Endothelial cell of umbilical vein (primary cell): Measurements from ENCODE around the gene RGS7.

ENCODE experiments used
- EZH2 ChIP-seq: IDR thresholded peaks from 2 replicates; pipeline ENCODE4 v1.6.1; 2012; ENCODE audit warnings: borderline replicate concordance, low read depth, mild to moderate bottlenecking, moderate library complexity, low read length, inconsistent platforms; ENCODE audit not compliant: severe bottlenecking
- POLR2A ChIP-seq: IDR thresholded peaks from 2 replicates; pipeline ENCODE4 v1.6.1; 2012; ENCODE audit warnings: low read depth, mild to moderate bottlenecking, control low read depth, low read length
- POLR2AphosphoS5 ChIP-seq: IDR thresholded peaks from 2 replicates; pipeline ENCODE4 v1.6.1; 2012; ENCODE audit warnings: low read depth, mild to moderate bottlenecking, control low read depth, low read length, moderate library complexity; ENCODE audit not compliant: insufficient read depth
- TF ChIP-seq, protein P1 (sequence below), 2 donors: IDR thresholded peaks; 1 replicate in 1 of 2; 2 replicates in 1 of 2; pipeline ENCODE4 v1.5.1; 2011; ENCODE audit warnings: low read length in 2 of 2, mild to moderate bottlenecking in 2 of 2, moderate library complexity in 2 of 2, control low read depth in 1 of 2, inconsistent platforms in 1 of 2, low read depth in 1 of 2; ENCODE audit not compliant: insufficient read depth in 1 of 2; ENCODE audit errors: extremely low read depth in 1 of 2

DNA sequence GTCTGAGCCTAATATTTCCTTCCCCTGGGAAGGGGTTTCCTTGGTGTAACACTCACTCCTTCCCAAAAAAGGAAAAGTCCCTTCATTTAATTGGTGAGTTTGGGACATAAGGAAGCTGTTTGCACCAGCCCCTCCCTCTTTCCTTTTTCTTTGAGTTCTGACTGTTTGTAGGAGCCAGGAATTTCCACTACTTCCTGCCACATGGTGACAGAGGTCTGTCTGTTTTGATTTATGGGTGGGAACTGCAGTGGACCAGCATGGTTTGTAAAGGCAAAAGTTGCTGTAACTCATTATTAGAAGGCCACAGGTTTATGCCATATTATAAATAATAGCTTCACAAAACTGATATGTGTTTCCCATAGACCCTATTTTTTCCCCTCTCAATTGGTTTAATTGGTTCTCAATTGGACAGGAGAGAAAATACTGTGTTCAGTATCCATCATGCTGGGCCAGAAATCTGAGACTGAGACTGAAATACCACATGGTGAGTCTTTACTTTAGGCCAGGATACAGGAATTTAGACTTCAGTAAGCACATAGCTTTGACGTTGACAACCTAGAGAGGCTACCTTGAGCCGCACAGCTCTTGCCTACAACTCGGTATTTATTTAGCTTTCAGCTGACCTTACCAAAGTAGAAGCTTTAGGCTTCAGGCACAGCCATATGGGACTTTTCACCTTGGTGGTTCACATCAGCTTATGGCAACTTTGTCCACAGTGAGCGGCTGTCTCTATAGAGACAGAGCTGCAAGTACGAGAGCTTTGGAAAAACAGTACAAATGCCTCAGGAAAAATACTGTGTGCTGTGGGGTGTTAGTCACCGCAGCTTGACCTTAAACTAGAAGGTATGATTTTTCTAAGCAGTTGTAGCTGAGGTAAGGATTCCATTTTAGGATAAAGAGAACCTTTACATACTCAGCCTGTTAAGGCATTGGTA is 40.0 kb upstream of the RGS7 start:
- TF ChIP-seq POLR2A (no peak), POLR2AphosphoS5 (no peak), EZH2 (no peak)
- TF ChIP-seq, protein P1, sequence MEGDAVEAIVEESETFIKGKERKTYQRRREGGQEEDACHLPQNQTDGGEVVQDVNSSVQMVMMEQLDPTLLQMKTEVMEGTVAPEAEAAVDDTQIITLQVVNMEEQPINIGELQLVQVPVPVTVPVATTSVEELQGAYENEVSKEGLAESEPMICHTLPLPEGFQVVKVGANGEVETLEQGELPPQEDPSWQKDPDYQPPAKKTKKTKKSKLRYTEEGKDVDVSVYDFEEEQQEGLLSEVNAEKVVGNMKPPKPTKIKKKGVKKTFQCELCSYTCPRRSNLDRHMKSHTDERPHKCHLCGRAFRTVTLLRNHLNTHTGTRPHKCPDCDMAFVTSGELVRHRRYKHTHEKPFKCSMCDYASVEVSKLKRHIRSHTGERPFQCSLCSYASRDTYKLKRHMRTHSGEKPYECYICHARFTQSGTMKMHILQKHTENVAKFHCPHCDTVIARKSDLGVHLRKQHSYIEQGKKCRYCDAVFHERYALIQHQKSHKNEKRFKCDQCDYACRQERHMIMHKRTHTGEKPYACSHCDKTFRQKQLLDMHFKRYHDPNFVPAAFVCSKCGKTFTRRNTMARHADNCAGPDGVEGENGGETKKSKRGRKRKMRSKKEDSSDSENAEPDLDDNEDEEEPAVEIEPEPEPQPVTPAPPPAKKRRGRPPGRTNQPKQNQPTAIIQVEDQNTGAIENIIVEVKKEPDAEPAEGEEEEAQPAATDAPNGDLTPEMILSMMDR (IDR thresholded peaks at IDR 0.05; ENCODE audit: extremely low read depth in 1 of 2, insufficient read depth in 1 of 2, low read depth in 1 of 2, low read length in 2 of 2), result no peak
